Heart left ventricle (tissue), 13 donors: ENCODE measurements around the gene TRHDE.

ENCODE experiments used
- POLR2A ChIP-seq, 2 donors: fragments of 450-650 bp; IDR thresholded peaks; one replicate each; pipeline ENCODE4 v1.6.1; 2017; ENCODE audit warnings: antibody characterized with exemption in 2 of 2, mild to moderate bottlenecking in 2 of 2, moderate library complexity in 2 of 2
- TF ChIP-seq, protein P1 (sequence below), 12 donors: fragments of 200-600 bp; sonication (generic) in 4 of 12; IDR thresholded peaks; one replicate each; pipeline versions ENCODE4 v1.5.0 to v1.8.0; 2018 to 2022; ENCODE audit warnings: antibody characterized with exemption in 12 of 12, mild to moderate bottlenecking in 5 of 12
- donor health status: ischemic (EF 13 %, LVEDD 7.1; RV severe dilation, severe dysfunction).
- donor health status: DM: no; HTN: yes; CAD: no.
- donor health status: DM: no; HTN: no; CAD: no.
- donor health status: ischemic (EF 25% LVEDD 6.9; RV normal size, moderate dysfunction).
- donor health status: ischemic (EF 25% LVEDD 5.7; RV mildly dilated, moderate dysfunction).
- donor health status: ischemic (EF 35%, LVEDD 5.7; RV mildly dilated, moderate dysfunction).
- donor health status: nonischemic (EF 11% LVEDD 7.7; RV severe dilation, severe dysfunction).
- donor health status: DM: yes; HTN: yes; CAD: no.
- donor health status: PGD.
- donor health status: ischemic (EF 29% LVEDD 5.4; RV normal size, mild dysfunction).
- donor health status: nonischemic (EF 23%, LVEDD 6.1; RV moderate dilation, normal function).

- TF ChIP-seq, protein P1, sequence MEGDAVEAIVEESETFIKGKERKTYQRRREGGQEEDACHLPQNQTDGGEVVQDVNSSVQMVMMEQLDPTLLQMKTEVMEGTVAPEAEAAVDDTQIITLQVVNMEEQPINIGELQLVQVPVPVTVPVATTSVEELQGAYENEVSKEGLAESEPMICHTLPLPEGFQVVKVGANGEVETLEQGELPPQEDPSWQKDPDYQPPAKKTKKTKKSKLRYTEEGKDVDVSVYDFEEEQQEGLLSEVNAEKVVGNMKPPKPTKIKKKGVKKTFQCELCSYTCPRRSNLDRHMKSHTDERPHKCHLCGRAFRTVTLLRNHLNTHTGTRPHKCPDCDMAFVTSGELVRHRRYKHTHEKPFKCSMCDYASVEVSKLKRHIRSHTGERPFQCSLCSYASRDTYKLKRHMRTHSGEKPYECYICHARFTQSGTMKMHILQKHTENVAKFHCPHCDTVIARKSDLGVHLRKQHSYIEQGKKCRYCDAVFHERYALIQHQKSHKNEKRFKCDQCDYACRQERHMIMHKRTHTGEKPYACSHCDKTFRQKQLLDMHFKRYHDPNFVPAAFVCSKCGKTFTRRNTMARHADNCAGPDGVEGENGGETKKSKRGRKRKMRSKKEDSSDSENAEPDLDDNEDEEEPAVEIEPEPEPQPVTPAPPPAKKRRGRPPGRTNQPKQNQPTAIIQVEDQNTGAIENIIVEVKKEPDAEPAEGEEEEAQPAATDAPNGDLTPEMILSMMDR (IDR thresholded peaks at IDR 0.05), result no peak
- TF ChIP-seq POLR2A (IDR thresholded peaks at IDR 0.05), result no peak
These were observed 24.2 kb downstream of the TRHDE start for GRCh38 chr12:72296389-72296788.
